HG03521 (cell line): ENCODE results near the gene LIN28B.
"Not testable (repeated sequence)": the region's sequence is repeated elsewhere in the genome, so short reads cannot be mapped to it uniquely, and the experiment has no call there.

Experiments used
- ATAC-seq: cut with Tn5 transposase; IDR thresholded peaks from one replicate; pipeline ENCODE4 v1.9.1; 2021; ENCODE audit warnings: mild to moderate bottlenecking, moderate library complexity; ENCODE audit not compliant: unreplicated experiment

The LIN28B gene

GRCh38 chr6:105005451-105005850 lies 48.5 kb downstream of the LIN28B start:
- ATAC-seq: no peak

GRCh38 chr6:105013459-105013858 lies 56.6 kb downstream of the LIN28B start:
- ATAC-seq: not testable (repeated sequence)

- no peak for ATAC-seq
These were observed 57.5 kb downstream of the LIN28B start for GRCh38 chr6:105014448-105014847.

GRCh38 chr6:105014954-105015353 lies 58.0 kb downstream of the LIN28B start:
- no peak for ATAC-seq

GRCh38 chr6:105015482-105015881 lies 58.6 kb downstream of the LIN28B start:
- no peak for ATAC-seq

- ATAC-seq: no peak
These were observed 62.4 kb downstream of the LIN28B start for GRCh38 chr6:105019285-105019684.

GRCh38 chr6:105021399-105021798 lies 64.5 kb downstream of the LIN28B start:
- no peak for ATAC-seq

GRCh38 chr6:105022416-105022815 lies 65.5 kb downstream of the LIN28B start:
- no peak for ATAC-seq

- no peak for ATAC-seq
These were observed 67.9 kb downstream of the LIN28B start for GRCh38 chr6:105024803-105025202.

- ATAC-seq: no peak
These were observed 72.0 kb downstream of the LIN28B start for GRCh38 chr6:105028898-105029297.

GRCh38 chr6:105029581-105029980 lies 72.7 kb downstream of the LIN28B start:
- no peak for ATAC-seq

GRCh38 chr6:105034470-105034869 lies 77.6 kb downstream of the LIN28B start:
- ATAC-seq: no peak

- no peak for ATAC-seq
These were observed 78.4 kb downstream of the LIN28B start for GRCh38 chr6:105035299-105035698.

- ATAC-seq: no peak
These were observed 79.4 kb downstream of the LIN28B start for GRCh38 chr6:105036351-105036750.

GRCh38 chr6:105038259-105038658 lies 81.4 kb downstream of the LIN28B start:
- ATAC-seq: no peak

GRCh38 chr6:105041880-105042279 lies 85.0 kb downstream of the LIN28B start:
- no peak for ATAC-seq

- no peak for ATAC-seq
These were observed 85.7 kb downstream of the LIN28B start for GRCh38 chr6:105042648-105043047.

GRCh38 chr6:105043979-105044378 lies 87.1 kb downstream of the LIN28B start:
- ATAC-seq: no peak

GRCh38 chr6:105045526-105045925 lies 88.6 kb downstream of the LIN28B start:
- ATAC-seq: no peak

GRCh38 chr6:105051941-105052471 lies 95.1 kb downstream of the LIN28B start:
- ATAC-seq: no peak

GRCh38 chr6:105056646-105057045 lies 99.7 kb downstream of the LIN28B start:
- ATAC-seq: no peak

GRCh38 chr6:105057160-105057559 lies 100.3 kb downstream of the LIN28B start:
- no peak for ATAC-seq

- no peak for ATAC-seq
These were observed 101.4 kb downstream of the LIN28B start for GRCh38 chr6:105058316-105058715.
